ENCODE data around the gene ETS1. TPM values are rescaled to one million over a fixed set of nuclear protein-coding genes. Genes with fewer than 3 reads are reported as not detected.

The ETS1 gene
- total RNA-seq, 2 donors from 2014 or later: 34.3 to 36.4 TPM

GRCh38 chr11:128491195-128491936 lies 96.0 kb downstream of the ETS1 start:
- peaks cover 28% of the 10 kb centered on the region for H3K36me3 Mint-ChIP-seq (ENCODE audit: low read depth)
- Histone ChIP-seq H3K4me1 (ENCODE audit: control insufficient read depth, insufficient read depth, low read length) (no peaks in the 10 kb centered on the region), H3K27ac (ENCODE audit: low read depth, low read length) (no peak overlapping the region), H3K4me3 (ENCODE audit: low read length) (no peak overlapping the region), H3K27me3 (ENCODE audit: control insufficient read depth, insufficient read depth, low read length, poor library complexity, severe bottlenecking) (no peaks in the 10 kb centered on the region), H3K9ac (ENCODE audit: extremely low read depth, low read length, poor library complexity, severe bottlenecking) (no peak overlapping the region), H3K9me3 (ENCODE audit: control insufficient read depth, low read length) (no peaks in the 10 kb centered on the region), H3K36me3 (ENCODE audit: control insufficient read depth, insufficient read depth, low read length) (peaks cover 35% of the 10 kb centered on the region)
- H3K4me1 Mint-ChIP-seq: peaks cover 17% of the 10 kb centered on the region
- no peak overlapping the region for H3K27ac Mint-ChIP-seq
- no peaks in the 10 kb centered on the region for H3K27me3 Mint-ChIP-seq (ENCODE audit: insufficient read depth)
- 85 to 90% methylated on average over 2 to 3 of the region's 3 CpGs for WGBS, 2 experiments (ENCODE audit: insufficient coverage in 1 of 2, insufficient read length in 1 of 2)
- no peaks in the 10 kb centered on the region for H3K9me3 Mint-ChIP-seq
- no peak overlapping the region for H3K4me3 Mint-ChIP-seq
- DNase-seq: no peak
- TF ChIP-seq, protein P1, sequence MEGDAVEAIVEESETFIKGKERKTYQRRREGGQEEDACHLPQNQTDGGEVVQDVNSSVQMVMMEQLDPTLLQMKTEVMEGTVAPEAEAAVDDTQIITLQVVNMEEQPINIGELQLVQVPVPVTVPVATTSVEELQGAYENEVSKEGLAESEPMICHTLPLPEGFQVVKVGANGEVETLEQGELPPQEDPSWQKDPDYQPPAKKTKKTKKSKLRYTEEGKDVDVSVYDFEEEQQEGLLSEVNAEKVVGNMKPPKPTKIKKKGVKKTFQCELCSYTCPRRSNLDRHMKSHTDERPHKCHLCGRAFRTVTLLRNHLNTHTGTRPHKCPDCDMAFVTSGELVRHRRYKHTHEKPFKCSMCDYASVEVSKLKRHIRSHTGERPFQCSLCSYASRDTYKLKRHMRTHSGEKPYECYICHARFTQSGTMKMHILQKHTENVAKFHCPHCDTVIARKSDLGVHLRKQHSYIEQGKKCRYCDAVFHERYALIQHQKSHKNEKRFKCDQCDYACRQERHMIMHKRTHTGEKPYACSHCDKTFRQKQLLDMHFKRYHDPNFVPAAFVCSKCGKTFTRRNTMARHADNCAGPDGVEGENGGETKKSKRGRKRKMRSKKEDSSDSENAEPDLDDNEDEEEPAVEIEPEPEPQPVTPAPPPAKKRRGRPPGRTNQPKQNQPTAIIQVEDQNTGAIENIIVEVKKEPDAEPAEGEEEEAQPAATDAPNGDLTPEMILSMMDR (conservative IDR thresholded peaks at IDR 0.05): no peak

DNA sequence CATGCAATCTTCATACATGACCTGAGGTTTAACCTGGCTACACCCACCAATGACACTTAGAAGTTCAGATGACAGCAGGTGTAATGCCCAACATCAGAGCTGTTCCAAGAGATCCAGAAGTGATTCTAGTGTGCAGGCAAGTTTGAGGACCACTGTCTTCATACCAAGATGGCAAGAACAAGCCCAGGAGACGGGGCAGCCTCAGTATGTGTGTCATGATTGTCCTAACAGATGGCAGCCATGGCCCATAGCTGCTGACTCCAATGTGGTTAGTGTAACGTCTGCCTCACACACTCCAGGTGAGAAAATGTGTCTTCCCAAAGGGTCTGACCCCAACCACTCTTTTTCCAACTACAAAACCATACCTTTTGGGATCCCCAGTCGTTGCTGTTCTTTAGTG lies 97.3 kb downstream of the ETS1 start:
- no peaks in the 10 kb centered on the region for H3K27me3 ChIP-seq (ENCODE audit: control insufficient read depth, insufficient read depth, low read length, poor library complexity, severe bottlenecking)
- peaks cover 48% of the 10 kb centered on the region for H3K36me3 ChIP-seq (ENCODE audit: control insufficient read depth, insufficient read depth, low read length)
- no peak overlapping the region for H3K27ac ChIP-seq (ENCODE audit: low read depth, low read length)
- H3K4me3 ChIP-seq (ENCODE audit: low read length): no peak overlapping the region
- TF ChIP-seq, protein P1 (conservative IDR thresholded peaks at IDR 0.05): no peak
- WGBS, 2 experiments (ENCODE audit: insufficient coverage in 1 of 2, insufficient read length in 1 of 2): 67 to 70% methylated on average over 2 to 3 of the region's 3 CpGs
- Mint-ChIP-seq H3K4me3 (no peak overlapping the region), H3K9me3 (no peaks in the 10 kb centered on the region), H3K27ac (no peak overlapping the region), H3K36me3 (ENCODE audit: low read depth) (peaks cover 38% of the 10 kb centered on the region), H3K27me3 (ENCODE audit: insufficient read depth) (no peaks in the 10 kb centered on the region), H3K4me1 (peaks cover 9% of the 10 kb centered on the region)
- no peak for DNase-seq
- H3K9me3 ChIP-seq (ENCODE audit: control insufficient read depth, low read length): no peaks in the 10 kb centered on the region
- no peak overlapping the region for H3K9ac ChIP-seq (ENCODE audit: extremely low read depth, low read length, poor library complexity, severe bottlenecking)
- H3K4me1 ChIP-seq (ENCODE audit: control insufficient read depth, insufficient read depth, low read length): no peaks in the 10 kb centered on the region

GRCh38 chr11:128488471-128488870 lies 98.9 kb downstream of the ETS1 start:
- peaks cover 62% of the 10 kb centered on the region for H3K36me3 ChIP-seq (ENCODE audit: control insufficient read depth, insufficient read depth, low read length)
- Mint-ChIP-seq H3K4me3 (no peak overlapping the region), H3K27me3 (ENCODE audit: insufficient read depth) (no peaks in the 10 kb centered on the region), H3K4me1 (peaks cover 9% of the 10 kb centered on the region), H3K36me3 (ENCODE audit: low read depth) (peaks cover 51% of the 10 kb centered on the region), H3K9me3 (no peaks in the 10 kb centered on the region), H3K27ac (no peak overlapping the region)
- no peaks in the 10 kb centered on the region for H3K9me3 ChIP-seq (ENCODE audit: control insufficient read depth, low read length)
- no peak overlapping the region for H3K9ac ChIP-seq (ENCODE audit: extremely low read depth, low read length, poor library complexity, severe bottlenecking)
- DNase-seq: no peak
- no peaks in the 10 kb centered on the region for H3K4me1 ChIP-seq (ENCODE audit: control insufficient read depth, insufficient read depth, low read length)
- no peaks in the 10 kb centered on the region for H3K27me3 ChIP-seq (ENCODE audit: control insufficient read depth, insufficient read depth, low read length, poor library complexity, severe bottlenecking)
- TF ChIP-seq, protein P1 (conservative IDR thresholded peaks at IDR 0.05): no peak
- H3K4me3 ChIP-seq (ENCODE audit: low read length): no peak overlapping the region
- 96 to 100% methylated on average over 2 to 5 of the region's 5 CpGs for WGBS, 2 experiments (ENCODE audit: insufficient coverage in 1 of 2, insufficient read length in 1 of 2)
- no peak overlapping the region for H3K27ac ChIP-seq (ENCODE audit: low read depth, low read length)
